CD4-positive, alpha-beta T cell (primary cell): Measurements from ENCODE around the gene C11orf52. TPM values are rescaled to one million over a fixed set of nuclear protein-coding genes. Genes with fewer than 3 reads are reported as not detected.
A peak's percentile ranks its signal among the peaks of the same experiment; 100 is the strongest.

Source experiments
- ATAC-seq: fragments of 200-7000 bp; cut with Tn5 transposase; one replicate; pipeline ENCODE4 v1.10.0; 2022; ENCODE audit warnings: mild to moderate bottlenecking; ENCODE audit not compliant: poor library complexity
- CTCF ChIA-PET: fragments of 350-600 bp; sonication (Branson Sonifier 250); formaldehyde crosslinking; loops from one replicate; lab custom pipeline; 2021; ENCODE audit warnings: antibody characterized with exemption, inconsistent platforms; lab: Charles Lee
- POLR2A ChIA-PET: fragments of 350-600 bp; sonication (Branson Sonifier 250); formaldehyde crosslinking; loops from one replicate; lab custom pipeline; 2021; ENCODE audit warnings: antibody characterized with exemption, inconsistent platforms; lab: Charles Lee
- DNase-seq, 14 experiments: peaks; one replicate each; pipeline ENCODE4 v3.0.0-alpha.2; 2013 to 2020; ENCODE audit warnings: mixed read lengths in 2 of 14
- H3K27ac ChIP-seq, 2 donors: one replicate each; pipeline versions ENCODE4 v1.5.1 to v1.7.0; 2013; ENCODE audit warnings: low read length in 2 of 2, low read depth in 1 of 2, mild to moderate bottlenecking in 1 of 2
- H3K27me3 ChIP-seq, 2 experiments: 1 replicate in 1 of 2; 2 replicates in 1 of 2; pipeline versions ENCODE4 v1.6.1 to v1.7.0; 2013; ENCODE audit warnings: low read length in 2 of 2, control low read depth in 1 of 2, mild to moderate bottlenecking in 1 of 2, moderate library complexity in 1 of 2; ENCODE audit not compliant: insufficient read depth in 2 of 2, control insufficient read depth in 1 of 2
- H3K36me3 ChIP-seq: one replicate; pipeline ENCODE4 v1.6.1; 2013; ENCODE audit warnings: low read length, control low read depth; ENCODE audit not compliant: insufficient read depth
- H3K4me1 ChIP-seq: one replicate; pipeline ENCODE4 v1.6.1; 2013; ENCODE audit warnings: low read length, control low read depth; ENCODE audit not compliant: insufficient read depth
- H3K4me3 ChIP-seq: one replicate; pipeline ENCODE4 v1.5.1; 2013; ENCODE audit warnings: mild to moderate bottlenecking, low read length, moderate library complexity
- H3K9me3 ChIP-seq, 2 experiments: 1 replicate in 1 of 2; 2 replicates in 1 of 2; pipeline versions ENCODE4 v1.6.1 to v1.7.0; 2013; ENCODE audit warnings: low read length in 2 of 2, mild to moderate bottlenecking in 2 of 2, control low read depth in 1 of 2, moderate library complexity in 1 of 2; ENCODE audit not compliant: control insufficient read depth in 1 of 2, insufficient read depth in 1 of 2
- H3K27ac Mint-ChIP-seq: one replicate; pipeline ENCODE4 v1.8.0; 2020; ENCODE audit warnings: mixed read lengths
- H3K27me3 Mint-ChIP-seq: one replicate; pipeline ENCODE4 v1.8.0; 2021; ENCODE audit warnings: mixed read lengths
- H3K36me3 Mint-ChIP-seq: one replicate; pipeline ENCODE4 v1.8.0; 2021; ENCODE audit warnings: low read depth, mixed read lengths
- H3K4me1 Mint-ChIP-seq: one replicate; pipeline ENCODE4 v1.8.0; 2021; ENCODE audit warnings: low read depth, mixed read lengths
- H3K4me3 Mint-ChIP-seq: one replicate; pipeline ENCODE4 v1.8.0; 2020; ENCODE audit warnings: mild to moderate bottlenecking, mixed read lengths
- H3K9me3 Mint-ChIP-seq: one replicate; pipeline ENCODE4 v1.8.0; 2020; ENCODE audit warnings: mixed read lengths
- CTCF ChIP-seq: fragments of 200-600 bp; IDR thresholded peaks from one replicate; pipeline ENCODE4 v1.8.0; 2022; ENCODE audit warnings: antibody characterized with exemption, mild to moderate bottlenecking
- intact Hi-C, 2 experiments: fragments of 100-400 bp; cut with DNase I in 1 of 2; cut with micrococcal nuclease in 1 of 2; formaldehyde crosslinking; loops; one replicate each; pipeline versions ENCODE4 v1.15.1 to v1.9.0; 2023 to 2025; cut with DNase I, micrococcal nuclease
- total RNA-seq, 174 experiments: library from RNA in 2 of 174; stranded (reverse) in 2 of 174; gene quantifications; one replicate each; pipeline ENCODE4 v1.2.3 and lab custom pipeline; 2021 to 2026

Gene C11orf52
- total RNA-seq, 2 experiments from 2014 or later, result not detected

DNA sequence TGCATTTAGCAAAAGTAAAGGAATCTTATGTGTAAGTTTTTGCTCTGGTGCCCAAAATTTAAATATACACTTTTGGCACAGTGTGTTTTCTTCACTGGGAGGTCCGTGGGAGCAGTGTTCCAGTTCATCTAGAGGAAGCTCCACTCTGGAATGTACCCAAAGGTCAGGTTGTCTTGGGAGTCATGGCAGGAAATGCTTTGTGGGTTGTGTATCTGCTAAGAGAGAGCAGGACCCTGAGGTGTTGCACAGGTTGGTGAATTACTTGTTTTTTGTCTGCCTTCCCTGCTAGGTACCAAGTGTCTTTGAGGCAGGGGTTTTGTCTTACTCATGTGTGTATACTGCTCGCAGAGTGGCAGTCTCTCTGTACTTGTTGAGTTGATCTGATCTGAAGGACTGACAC is 55.7 kb downstream of the C11orf52 start:
- ATAC-seq (no peak), DNase-seq (no peak)
- no peak for TF ChIP-seq CTCF
- no peaks in the 10 kb centered on the region for H3K36me3 Mint-ChIP-seq
- no peak overlapping the region for H3K4me3 Mint-ChIP-seq
- Histone ChIP-seq H3K4me1 (peaks cover 10% of the 10 kb centered on the region), H3K9me3 (peaks cover 0 to 8% of the 10 kb centered on the region in 2 experiments), H3K36me3 (no peaks in the 10 kb centered on the region), H3K27ac (no peak overlapping the region), H3K4me3 (no peak overlapping the region), H3K27me3 (peaks cover 14 to 16% of the 10 kb centered on the region in 2 experiments)
- H3K27me3 Mint-ChIP-seq, result peaks cover 25% of the 10 kb centered on the region
- ChIA-PET POLR2A (no interaction called here), CTCF (no interaction called here)
- H3K4me1 Mint-ChIP-seq, result peaks cover 10% of the 10 kb centered on the region
- H3K27ac Mint-ChIP-seq, result no peak overlapping the region
- no peaks in the 10 kb centered on the region for H3K9me3 Mint-ChIP-seq
- intact Hi-C loops, result no loop called here

- no peaks in the 10 kb centered on the region for H3K36me3 Mint-ChIP-seq
- peaks cover 10% of the 10 kb centered on the region for H3K4me1 Mint-ChIP-seq
- TF ChIP-seq CTCF, result no peak
- Histone ChIP-seq H3K36me3 (no peaks in the 10 kb centered on the region), H3K4me3 (no peak overlapping the region), H3K4me1 (peaks cover 10% of the 10 kb centered on the region), H3K9me3 (peaks cover 0 to 8% of the 10 kb centered on the region in 2 experiments), H3K27me3 (peaks cover 14 to 16% of the 10 kb centered on the region in 2 experiments), H3K27ac (no peak overlapping the region)
- H3K9me3 Mint-ChIP-seq, result no peaks in the 10 kb centered on the region
- no peak for DNase-seq
- H3K4me3 Mint-ChIP-seq, result no peak overlapping the region
- intact Hi-C loops, result no loop called here
- H3K27ac Mint-ChIP-seq, result no peak overlapping the region
- ChIA-PET CTCF (no interaction called here), POLR2A (no interaction called here)
- ATAC-seq, result no peak
- peaks cover 33% of the 10 kb centered on the region for H3K27me3 Mint-ChIP-seq
These were observed 56.5 kb downstream of the C11orf52 start for GRCh38 chr11:111975076-111975806.

DNA sequence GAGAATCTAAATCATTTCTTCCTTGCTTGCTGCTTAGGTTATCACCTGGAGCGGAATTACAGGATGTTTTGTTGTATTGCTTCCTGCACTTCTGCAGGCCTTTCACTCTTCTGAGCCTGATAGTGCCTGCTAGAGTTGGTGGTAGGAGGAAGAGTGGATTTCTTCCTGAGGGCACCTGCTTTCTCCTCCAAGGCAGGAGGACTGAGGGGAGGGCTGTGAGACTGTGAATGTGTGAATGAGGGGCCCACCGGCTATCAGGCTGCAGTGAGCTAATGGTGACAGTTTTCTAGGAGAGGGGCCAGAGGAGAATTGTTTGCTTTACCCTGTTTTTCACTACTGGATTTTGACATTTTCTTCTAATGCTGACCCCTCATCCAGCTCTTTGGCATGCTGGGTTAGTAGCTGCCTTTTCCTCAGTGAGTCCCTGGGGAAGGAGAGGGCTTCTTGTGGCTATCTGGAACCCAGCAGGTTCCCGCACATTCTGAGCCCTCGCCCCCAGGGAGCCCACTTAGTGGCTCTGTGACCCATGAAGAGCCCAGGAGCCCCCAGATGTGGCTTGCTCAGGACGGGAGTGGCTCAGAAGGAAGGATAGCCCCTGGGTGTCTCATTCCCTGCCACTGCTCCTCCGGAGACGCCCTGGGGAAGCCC is 57.5 kb downstream of the C11orf52 start:
- Mint-ChIP-seq H3K4me3 (peak overlapping the region; percentile 65), H3K27ac (no peak overlapping the region), H3K4me1 (peaks cover 10% of the 10 kb centered on the region), H3K9me3 (no peaks in the 10 kb centered on the region), H3K27me3 (peaks cover 34% of the 10 kb centered on the region), H3K36me3 (no peaks in the 10 kb centered on the region)
- Histone ChIP-seq H3K36me3 (no peaks in the 10 kb centered on the region), H3K4me3 (no peak overlapping the region), H3K27ac (no peak overlapping the region), H3K4me1 (peaks cover 10% of the 10 kb centered on the region), H3K27me3 (peaks cover 14 to 16% of the 10 kb centered on the region in 2 experiments), H3K9me3 (peaks cover 0 to 8% of the 10 kb centered on the region in 2 experiments)
- ChIA-PET CTCF (no interaction called here), POLR2A (no interaction called here)
- ATAC-seq, result no peak
- no peak for TF ChIP-seq CTCF
- intact Hi-C loops, result no loop called here
- DNase-seq, result no peak

Other genes starting within 250 kb of the C11orf52 start
- gene PPP2R1B, start 152.5 kb upstream of the C11orf52 start, total RNA-seq, result 10 to 100 TPM; 34.5 to 39.2 TPM
- gene ALG9, start 47.3 kb upstream of the C11orf52 start, total RNA-seq, result 10 to 100 TPM; 31.1 to 33.4 TPM
- 1 to 10 TPM; 3.4 to 3.9 TPM for gene FDXACB1, start 39.7 kb upstream of the C11orf52 start, total RNA-seq
- gene CFAP68, start 39.4 kb upstream of the C11orf52 start, total RNA-seq, result 10 to 100 TPM; 18.7 to 21.0 TPM
- not detected for gene CRYAB, start 7.1 kb upstream of the C11orf52 start, total RNA-seq
- gene HSPB2, start 6.2 kb upstream of the C11orf52 start, total RNA-seq, result not detected
- under 1 TPM; 0.78 to 0.85 TPM for gene DIXDC1, start 18.4 kb downstream of the C11orf52 start, total RNA-seq
- 10 to 100 TPM; 10.7 to 10.8 TPM for gene DLAT, start 106.5 kb downstream of the C11orf52 start, total RNA-seq
- gene PIH1D2, start 155.1 kb downstream of the C11orf52 start, total RNA-seq, result not detected
- 10 to 100 TPM; 14.8 to 16.0 TPM for gene NKAPD1, start 155.4 kb downstream of the C11orf52 start, total RNA-seq
- gene TIMM8B, start 167.8 kb downstream of the C11orf52 start, total RNA-seq, result 10 to 100 TPM in 1 of 2 experiments, 1 to 10 TPM in 1; 9.1 to 10.5 TPM
- gene SDHD, start 168.0 kb downstream of the C11orf52 start, total RNA-seq, result 10 to 100 TPM; 24.8 to 29.4 TPM
- under 1 TPM in 1 of 2 experiments, not detected in 1; 0.27 TPM for gene IL18, start 245.2 kb downstream of the C11orf52 start, total RNA-seq
- gene TEX12, start 248.5 kb downstream of the C11orf52 start, total RNA-seq, result under 1 TPM; 0.39 to 0.82 TPM